ENCODE data around the gene CDKL1.

CDKL1 gene

GRCh38 chr14:50396631-50397389 lies at the start of gene CDKL1:
CDKL1 (minus strand) TSS chr14:50396881; CDS start chr14:50395868, 1,013 bp downstream.
- in situ Hi-C loops (cut with MboI; ENCODE audit: low sequenced_read_pairs): no loop called here

GRCh38 chr14:50434528-50434927 lies 37.8 kb upstream of the CDKL1 start:
- in situ Hi-C loops (cut with MboI; ENCODE audit: low sequenced_read_pairs): no loop called here

GRCh38 chr14:50432131-50432530 lies 35.5 kb upstream of the CDKL1 start:
- in situ Hi-C loops (cut with MboI; ENCODE audit: low sequenced_read_pairs): no loop called here

- in situ Hi-C loops (cut with MboI; ENCODE audit: low sequenced_read_pairs): no loop called here
Observed at GRCh38 chr14:50425816-50426215, 29.1 kb upstream of the CDKL1 start.

GRCh38 chr14:50425105-50425504 lies 28.4 kb upstream of the CDKL1 start:
- in situ Hi-C loops (cut with MboI; ENCODE audit: low sequenced_read_pairs): no loop called here

- in situ Hi-C loops (cut with MboI; ENCODE audit: low sequenced_read_pairs): no loop called here
Observed at GRCh38 chr14:50423529-50423928, 26.8 kb upstream of the CDKL1 start.

- in situ Hi-C loops (cut with MboI; ENCODE audit: low sequenced_read_pairs): no loop called here
Observed at GRCh38 chr14:50421499-50421898, 24.8 kb upstream of the CDKL1 start.

GRCh38 chr14:50417853-50418252 lies 21.2 kb upstream of the CDKL1 start:
- in situ Hi-C loops (cut with MboI; ENCODE audit: low sequenced_read_pairs): no loop called here

GRCh38 chr14:50410921-50411320 lies 14.2 kb upstream of the CDKL1 start:
- in situ Hi-C loops (cut with MboI; ENCODE audit: low sequenced_read_pairs): no loop called here

- in situ Hi-C loops (cut with MboI; ENCODE audit: low sequenced_read_pairs): no loop called here
Observed at GRCh38 chr14:50410071-50410470, 13.4 kb upstream of the CDKL1 start.

GRCh38 chr14:50407111-50407812 lies 10.6 kb upstream of the CDKL1 start:
- in situ Hi-C loops (cut with MboI; ENCODE audit: low sequenced_read_pairs): no loop called here

- in situ Hi-C loops (cut with MboI; ENCODE audit: low sequenced_read_pairs): no loop called here
Observed at GRCh38 chr14:50403419-50403818, 6.7 kb upstream of the CDKL1 start.

GRCh38 chr14:50402965-50403364 lies 6.3 kb upstream of the CDKL1 start:
- in situ Hi-C loops (cut with MboI; ENCODE audit: low sequenced_read_pairs): no loop called here

- in situ Hi-C loops (cut with MboI; ENCODE audit: low sequenced_read_pairs): no loop called here
Observed at GRCh38 chr14:50400461-50400860, 3.8 kb upstream of the CDKL1 start.

GRCh38 chr14:50399251-50400032 lies 2.8 kb upstream of the CDKL1 start:
- in situ Hi-C loops (cut with MboI; ENCODE audit: low sequenced_read_pairs): no loop called here

- in situ Hi-C loops (cut with MboI; ENCODE audit: low sequenced_read_pairs): no loop called here
Observed at GRCh38 chr14:50398189-50398580, 1.5 kb upstream of the CDKL1 start.

- in situ Hi-C loops (cut with MboI; ENCODE audit: low sequenced_read_pairs): no loop called here
Observed at GRCh38 chr14:50397390-50398188, 908 bp upstream of the CDKL1 start.

- in situ Hi-C loops (cut with MboI; ENCODE audit: low sequenced_read_pairs): no loop called here
Observed at GRCh38 chr14:50395448-50395847, 1.2 kb downstream of the CDKL1 start.

GRCh38 chr14:50394713-50395112 lies 2.0 kb downstream of the CDKL1 start:
- in situ Hi-C loops (cut with MboI; ENCODE audit: low sequenced_read_pairs): no loop called here

- in situ Hi-C loops (cut with MboI; ENCODE audit: low sequenced_read_pairs): no loop called here
Observed at GRCh38 chr14:50389668-50390441, 6.8 kb downstream of the CDKL1 start.
